GM18526 (cell line): ENCODE measurements around the gene PIAS4.

Experiments used
- POLR2A ChIP-seq: IDR thresholded peaks from 3 replicates; pipeline ENCODE4 v1.6.1; 2011; ENCODE audit not compliant: insufficient read length; ENCODE audit errors: extremely low read depth

Gene PIAS4

GRCh38 chr19:4007021-4007835 lies at the start of gene PIAS4:
Gene PIAS4 (plus strand): TSS chr19:4007736. CDS start chr19:4007761, 25 bp downstream.
- peak; percentile 72 for TF ChIP-seq POLR2A

DNA sequence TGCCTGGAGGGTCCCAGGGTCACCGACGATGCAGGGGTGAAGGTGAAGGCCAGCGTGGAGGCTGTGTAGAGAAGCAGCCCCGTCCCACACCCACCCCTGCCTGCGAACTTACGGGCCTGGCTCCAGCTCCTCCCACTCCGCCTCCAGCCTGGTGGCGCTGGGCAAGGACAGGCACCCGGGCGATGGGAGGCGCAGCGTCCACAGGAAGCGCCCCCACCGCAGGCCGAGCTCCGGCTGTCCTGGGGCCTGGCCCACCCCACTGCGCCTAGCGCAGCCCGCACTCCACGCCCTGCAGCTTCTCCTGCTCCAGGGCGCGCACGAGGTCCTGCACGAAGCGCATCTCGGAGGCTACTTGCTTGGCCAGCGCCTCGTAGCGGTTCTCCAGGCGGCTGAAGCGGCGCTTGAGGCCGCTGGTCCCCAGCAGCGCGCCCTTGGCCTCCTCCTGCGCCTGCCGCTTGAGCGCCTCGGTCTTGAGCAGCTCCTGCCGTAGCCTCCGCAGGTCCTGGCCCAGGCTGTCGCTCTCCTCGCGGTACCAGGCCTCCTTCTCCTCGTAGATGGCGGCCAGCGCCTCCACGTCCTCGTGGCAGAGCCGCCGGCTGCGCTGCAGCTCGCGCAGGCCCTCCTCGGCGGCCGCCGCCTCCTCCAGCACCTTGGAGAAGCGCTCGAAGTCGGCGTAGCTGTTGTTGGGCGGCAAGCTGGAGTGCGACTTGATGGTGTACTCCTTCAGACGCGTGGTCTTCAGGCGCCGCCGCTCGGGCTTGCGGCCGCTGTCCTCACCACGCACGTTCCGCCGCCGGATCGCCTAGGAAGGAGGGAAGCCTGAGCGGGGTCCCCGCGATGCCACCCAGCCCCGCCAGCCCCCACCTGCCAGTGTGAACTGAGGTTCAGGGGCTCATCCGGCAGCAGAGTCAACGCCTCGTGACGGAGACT lies 48.4 kb upstream of the PIAS4 start:
- TF ChIP-seq POLR2A = no peak

GRCh38 chr19:3959766-3960131 lies 47.8 kb upstream of the PIAS4 start:
- TF ChIP-seq POLR2A = no peak

DNA sequence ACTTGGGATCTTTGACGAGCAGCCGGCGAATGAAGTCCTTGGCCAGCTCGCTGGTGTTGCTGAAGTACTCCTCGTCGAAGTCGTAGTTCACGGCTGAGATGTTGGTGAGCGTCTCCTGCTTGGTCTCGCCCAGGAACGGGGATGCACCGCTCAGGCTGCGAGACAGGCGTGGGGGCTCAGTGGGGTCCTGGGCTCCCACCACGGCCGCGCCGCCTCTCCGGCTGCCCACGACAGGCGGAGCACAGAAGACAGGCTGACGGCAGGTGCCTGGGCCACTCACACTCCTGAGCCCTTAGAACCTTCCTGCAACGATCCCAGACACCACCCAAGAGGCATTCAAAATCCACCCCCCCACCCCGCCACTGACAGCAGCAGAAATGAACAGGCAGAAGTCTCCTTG lies 46.5 kb upstream of the PIAS4 start:
- TF ChIP-seq POLR2A = no peak

GRCh38 chr19:3963458-3964255 lies 43.9 kb upstream of the PIAS4 start:
- TF ChIP-seq POLR2A = no peak

- TF ChIP-seq POLR2A = no peak
These were observed 43.0 kb upstream of the PIAS4 start for GRCh38 chr19:3964256-3965194.

DNA sequence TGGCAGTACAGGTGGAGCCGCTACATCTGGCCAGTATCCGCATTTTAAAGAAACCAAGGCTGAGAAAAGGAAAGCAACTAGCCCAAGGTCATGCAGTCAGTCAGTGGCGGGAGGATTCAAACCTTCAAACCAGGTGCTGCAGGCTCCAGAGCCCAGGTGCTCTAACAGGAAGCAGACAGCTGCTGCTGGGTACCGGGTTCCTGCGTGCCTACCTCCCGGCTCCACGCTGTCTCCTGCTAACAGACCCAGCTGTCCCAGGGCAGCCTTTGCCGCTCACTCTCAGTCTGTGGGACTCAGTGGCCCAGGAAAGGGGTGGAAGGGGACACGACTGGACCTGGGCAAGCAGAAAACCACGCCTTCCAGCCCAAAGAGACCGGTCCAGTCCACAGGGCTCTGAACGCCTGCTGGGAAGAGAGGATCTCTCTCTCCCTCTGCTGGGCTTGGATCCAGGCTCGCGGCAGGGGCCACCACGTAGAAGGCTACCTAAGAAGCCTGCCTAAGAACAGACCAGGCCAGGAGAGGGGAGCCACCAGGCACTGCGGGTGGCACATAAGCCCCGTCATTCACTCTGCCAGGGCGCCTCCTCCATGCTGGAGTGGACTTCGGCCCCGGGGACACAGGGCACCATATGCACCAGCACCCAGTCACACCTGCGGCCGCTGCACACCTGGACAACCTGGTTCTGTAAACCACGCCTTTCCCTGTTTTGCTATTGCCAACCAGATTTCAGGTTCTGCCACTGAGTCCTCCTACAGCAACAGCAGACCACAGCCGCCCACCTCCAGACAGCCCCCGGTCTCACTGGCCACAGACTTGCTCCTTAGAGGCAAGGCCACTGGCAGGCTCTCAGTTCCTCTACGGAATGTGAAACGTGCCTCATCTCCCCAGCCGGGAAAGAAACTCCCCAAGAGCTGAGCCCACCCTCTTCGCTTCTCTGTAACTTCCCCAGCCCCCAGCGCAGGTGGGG lies 41.2 kb upstream of the PIAS4 start:
- no peak for TF ChIP-seq POLR2A

DNA sequence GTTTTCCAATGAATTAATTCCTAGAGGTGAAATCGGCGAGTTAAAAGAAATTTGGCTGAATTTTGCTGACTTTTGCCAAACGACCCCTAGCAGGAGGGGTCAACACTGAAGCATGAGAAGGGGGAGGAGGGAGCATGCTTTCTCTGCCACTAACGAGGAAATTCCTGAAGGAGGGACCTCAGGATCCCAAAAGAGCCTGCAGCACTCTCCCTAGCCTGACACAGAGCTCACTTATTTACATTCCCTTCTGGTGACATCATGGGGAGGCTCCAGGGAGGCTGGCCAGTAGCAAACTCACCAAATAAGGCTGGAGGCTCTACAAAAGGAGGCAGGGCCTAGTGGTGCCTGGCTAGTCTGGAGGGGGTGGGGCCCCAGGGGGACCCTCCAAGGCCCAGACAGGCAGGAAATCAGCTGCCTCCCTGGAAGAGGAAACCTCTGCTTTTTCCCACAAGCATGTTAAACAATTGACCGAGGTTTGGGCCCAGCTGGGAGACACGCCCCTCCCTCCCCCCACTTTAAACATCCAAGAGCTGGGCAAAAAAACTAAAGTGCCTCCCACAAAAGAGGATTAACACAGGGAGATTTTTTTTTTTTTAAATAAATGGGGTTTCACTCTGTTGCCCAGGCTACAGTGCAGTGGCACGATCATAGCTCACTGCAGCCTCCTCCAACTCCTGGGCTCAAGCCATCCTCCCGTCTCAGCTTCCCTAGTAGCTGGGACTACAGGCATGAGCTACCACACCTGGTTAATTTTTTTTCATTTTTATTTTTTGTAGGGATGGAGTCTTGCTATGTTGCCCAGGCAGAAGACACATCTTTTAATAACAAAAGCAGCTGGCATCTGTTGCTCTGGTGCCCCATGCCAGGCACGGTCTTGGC lies 38.7 kb upstream of the PIAS4 start:
- TF ChIP-seq POLR2A = no peak

GRCh38 chr19:3969435-3970312 lies 37.9 kb upstream of the PIAS4 start:
- no peak for TF ChIP-seq POLR2A

GRCh38 chr19:3970313-3970807 lies 37.2 kb upstream of the PIAS4 start:
- no peak for TF ChIP-seq POLR2A
